Body of pancreas (tissue), 4 donors: Measurements from ENCODE around the gene CEP170B.

Experiments used
- POLR2A ChIP-seq, 3 donors: fragments of 450-650 bp; IDR thresholded peaks; one replicate each; pipeline ENCODE4 v1.6.1; 2016; ENCODE audit warnings: antibody characterized with exemption in 3 of 3, mild to moderate bottlenecking in 2 of 3
- TF ChIP-seq, protein P1 (sequence below), 7 experiments: fragments of 450-650 bp in 4 of 7; fragments of 200-600 bp in 3 of 7; sonication (generic) in 3 of 7; IDR thresholded peaks; one replicate each; pipeline ENCODE4 v1.5.1; 2016 to 2019; ENCODE audit warnings: antibody characterized with exemption in 7 of 7

DNA sequence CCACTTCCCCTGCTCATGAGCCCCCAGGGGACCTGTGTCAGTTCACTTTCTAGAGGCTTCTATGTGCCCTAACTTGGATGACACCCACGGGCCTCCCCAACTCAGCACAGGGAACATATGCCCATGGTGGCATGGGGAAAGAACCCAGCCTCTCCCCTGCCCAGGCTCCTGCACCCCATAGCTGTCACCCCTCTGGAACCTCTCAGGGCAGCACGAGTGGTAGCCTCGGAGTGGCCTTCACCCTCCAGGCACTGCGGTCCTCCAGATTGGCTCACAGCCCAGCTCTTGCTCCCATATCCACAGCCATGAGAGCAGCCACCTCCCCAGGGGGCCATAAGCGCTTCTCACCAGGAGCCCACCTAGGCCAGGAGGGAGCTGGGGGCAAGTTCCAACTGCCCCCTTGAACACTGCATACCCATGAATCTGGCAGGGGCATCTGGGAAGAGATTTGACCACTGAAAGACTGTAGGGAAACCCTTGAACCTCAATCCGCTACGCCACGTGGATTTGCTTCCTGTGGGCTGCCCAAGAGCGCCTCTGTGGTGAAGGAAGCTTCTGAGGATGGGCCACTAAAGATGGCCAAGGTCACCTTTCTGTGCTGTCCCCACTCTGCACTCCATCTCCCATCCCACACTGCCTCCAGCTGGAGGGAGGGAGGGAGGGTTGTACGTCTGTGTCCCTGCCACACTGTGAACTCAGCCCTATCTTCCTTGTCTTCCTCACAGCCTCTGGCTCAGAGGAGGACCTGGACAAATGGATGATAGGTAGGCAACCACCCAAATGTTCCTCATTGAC lies 71.5 kb downstream of the CEP170B start:
- TF ChIP-seq, protein P1, sequence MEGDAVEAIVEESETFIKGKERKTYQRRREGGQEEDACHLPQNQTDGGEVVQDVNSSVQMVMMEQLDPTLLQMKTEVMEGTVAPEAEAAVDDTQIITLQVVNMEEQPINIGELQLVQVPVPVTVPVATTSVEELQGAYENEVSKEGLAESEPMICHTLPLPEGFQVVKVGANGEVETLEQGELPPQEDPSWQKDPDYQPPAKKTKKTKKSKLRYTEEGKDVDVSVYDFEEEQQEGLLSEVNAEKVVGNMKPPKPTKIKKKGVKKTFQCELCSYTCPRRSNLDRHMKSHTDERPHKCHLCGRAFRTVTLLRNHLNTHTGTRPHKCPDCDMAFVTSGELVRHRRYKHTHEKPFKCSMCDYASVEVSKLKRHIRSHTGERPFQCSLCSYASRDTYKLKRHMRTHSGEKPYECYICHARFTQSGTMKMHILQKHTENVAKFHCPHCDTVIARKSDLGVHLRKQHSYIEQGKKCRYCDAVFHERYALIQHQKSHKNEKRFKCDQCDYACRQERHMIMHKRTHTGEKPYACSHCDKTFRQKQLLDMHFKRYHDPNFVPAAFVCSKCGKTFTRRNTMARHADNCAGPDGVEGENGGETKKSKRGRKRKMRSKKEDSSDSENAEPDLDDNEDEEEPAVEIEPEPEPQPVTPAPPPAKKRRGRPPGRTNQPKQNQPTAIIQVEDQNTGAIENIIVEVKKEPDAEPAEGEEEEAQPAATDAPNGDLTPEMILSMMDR (IDR thresholded peaks at IDR 0.05) = no peak
- TF ChIP-seq POLR2A (IDR thresholded peaks at IDR 0.05) = no peak
